Prostate gland (tissue), 2 donors: ENCODE results near the gene PPP1R14C.

ENCODE experiments used
- POLR2A ChIP-seq: fragments of 450-650 bp; IDR thresholded peaks from one replicate; pipeline ENCODE4 v1.6.1; 2016; ENCODE audit warnings: antibody characterized with exemption, mild to moderate bottlenecking
- POLR2AphosphoS5 ChIP-seq: sonication (generic); formaldehyde crosslinking; IDR thresholded peaks from one replicate; pipeline ENCODE4 v1.6.1; 2017; ENCODE audit warnings: antibody characterized with exemption
- TF ChIP-seq, protein P1 (sequence below), 4 experiments: fragments of 200-600 bp in 2 of 4; fragments of 450-650 bp in 2 of 4; sonication (generic) in 2 of 4; IDR thresholded peaks; 1 replicate in 3 of 4; 2 replicates in 1 of 4; pipeline ENCODE4 v1.5.1; 2016 to 2019; ENCODE audit warnings: antibody characterized with exemption in 4 of 4, mild to moderate bottlenecking in 2 of 4, moderate library complexity in 2 of 4

DNA sequence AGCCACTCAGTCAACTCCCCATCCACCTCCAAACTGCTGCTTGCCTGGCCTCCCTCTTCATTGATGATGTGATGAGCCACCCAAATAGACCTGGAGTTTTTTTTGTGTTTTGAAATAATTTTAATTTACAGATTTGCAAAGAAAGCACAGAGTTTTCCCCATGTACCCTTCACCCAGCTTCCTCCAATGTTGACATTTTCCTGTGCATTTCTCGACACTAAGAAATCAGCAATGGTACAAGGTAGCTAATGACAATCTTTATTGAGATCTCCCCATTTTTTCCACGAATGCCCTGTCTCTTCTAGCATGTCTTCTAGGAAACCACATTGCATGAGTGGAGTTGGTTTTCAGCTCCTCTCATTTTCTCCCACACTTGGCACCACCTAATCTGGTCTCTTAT lies 30.1 kb downstream of the PPP1R14C start:
- no peak for TF ChIP-seq POLR2A
- TF ChIP-seq, protein P1, sequence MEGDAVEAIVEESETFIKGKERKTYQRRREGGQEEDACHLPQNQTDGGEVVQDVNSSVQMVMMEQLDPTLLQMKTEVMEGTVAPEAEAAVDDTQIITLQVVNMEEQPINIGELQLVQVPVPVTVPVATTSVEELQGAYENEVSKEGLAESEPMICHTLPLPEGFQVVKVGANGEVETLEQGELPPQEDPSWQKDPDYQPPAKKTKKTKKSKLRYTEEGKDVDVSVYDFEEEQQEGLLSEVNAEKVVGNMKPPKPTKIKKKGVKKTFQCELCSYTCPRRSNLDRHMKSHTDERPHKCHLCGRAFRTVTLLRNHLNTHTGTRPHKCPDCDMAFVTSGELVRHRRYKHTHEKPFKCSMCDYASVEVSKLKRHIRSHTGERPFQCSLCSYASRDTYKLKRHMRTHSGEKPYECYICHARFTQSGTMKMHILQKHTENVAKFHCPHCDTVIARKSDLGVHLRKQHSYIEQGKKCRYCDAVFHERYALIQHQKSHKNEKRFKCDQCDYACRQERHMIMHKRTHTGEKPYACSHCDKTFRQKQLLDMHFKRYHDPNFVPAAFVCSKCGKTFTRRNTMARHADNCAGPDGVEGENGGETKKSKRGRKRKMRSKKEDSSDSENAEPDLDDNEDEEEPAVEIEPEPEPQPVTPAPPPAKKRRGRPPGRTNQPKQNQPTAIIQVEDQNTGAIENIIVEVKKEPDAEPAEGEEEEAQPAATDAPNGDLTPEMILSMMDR (IDR thresholded peaks at IDR 0.05) = no peak
- no peak for TF ChIP-seq POLR2AphosphoS5
